SJSA1 (cell line): Measurements from ENCODE around the gene VPS35L. TPM values are rescaled to one million over a fixed set of nuclear protein-coding genes. Genes with fewer than 3 reads are reported as not detected.
A peak's percentile ranks its signal among the peaks of the same experiment; 100 is the strongest.

Source experiments
- DNase-seq, 2 experiments: peaks; one replicate each; pipeline ENCODE4 v3.0.0-alpha.2; 2015 to 2020; ENCODE audit warnings: low spot score in 2 of 2, low read depth in 1 of 2
- H3K27ac ChIP-seq: fragments of 250-450 bp; sonication (Bioruptor Pico); 2 replicates; pipeline ENCODE4 v1.5.1; 2020; ENCODE audit warnings: mild to moderate bottlenecking, moderate library complexity
- H3K27me3 ChIP-seq: fragments of 250-450 bp; sonication (Bioruptor Pico); replicated peaks from 2 replicates; pipeline ENCODE4 v1.5.1; 2020; ENCODE audit warnings: mild to moderate bottlenecking, moderate library complexity
- H3K36me3 ChIP-seq: fragments of 250-450 bp; sonication (Bioruptor Pico); 2 replicates; pipeline ENCODE4 v1.5.1; 2020; ENCODE audit warnings: mild to moderate bottlenecking
- H3K4me1 ChIP-seq: fragments of 250-450 bp; sonication (Bioruptor Pico); replicated peaks from 2 replicates; pipeline ENCODE4 v1.6.1; 2021; ENCODE audit warnings: mild to moderate bottlenecking
- H3K4me3 ChIP-seq: fragments of 250-450 bp; sonication (Bioruptor Pico); 2 replicates; pipeline ENCODE4 v1.5.1; 2020; ENCODE audit warnings: mild to moderate bottlenecking
- H3K9me3 ChIP-seq: fragments of 250-450 bp; sonication (Bioruptor Pico); replicated peaks from 2 replicates; pipeline ENCODE4 v1.5.1; 2020; ENCODE audit warnings: mild to moderate bottlenecking
- total RNA-seq: library from RNA; depleted of rRNA; stranded (reverse); fragments of >200 nt; shearing (Covaris generic); gene quantifications from 2 replicates; pipeline ENCODE4 v1.2.3, GENCODE V29; 2014

The VPS35L gene
- total RNA-seq, 1 experiment from 2014 or later, result 20.9 TPM

DNA sequence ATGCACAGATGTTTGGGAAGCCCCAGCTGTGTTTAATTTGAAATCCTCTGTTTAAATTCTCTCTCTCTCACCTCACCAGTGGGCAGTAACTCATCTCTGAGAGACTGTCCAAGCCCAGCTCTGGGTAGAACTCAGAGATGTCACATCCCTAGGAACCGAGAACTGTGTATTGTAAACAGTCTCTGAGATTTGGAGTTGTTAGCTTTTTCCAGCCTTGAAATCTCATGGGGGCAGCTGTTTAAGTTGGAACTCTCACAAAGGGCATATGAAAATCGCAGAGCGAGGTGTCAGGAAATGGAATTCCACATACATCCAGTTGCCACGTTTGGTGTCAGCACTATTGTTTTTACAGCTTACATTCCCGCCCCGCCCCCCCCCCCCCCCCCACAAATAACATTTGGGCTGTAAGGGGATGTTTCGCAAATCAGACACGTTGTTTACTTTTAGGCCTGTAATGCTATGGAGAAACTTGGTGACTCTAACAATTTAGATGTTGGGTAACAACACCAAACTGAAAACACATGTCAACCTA lies 34.3 kb downstream of the VPS35L start:
- no peak for DNase-seq
- Histone ChIP-seq H3K27ac (no peak overlapping the region), H3K4me1 (peaks cover 2% of the 10 kb centered on the region), H3K27me3 (no peaks in the 10 kb centered on the region), H3K36me3 (peaks cover 20% of the 10 kb centered on the region), H3K4me3 (no peak overlapping the region), H3K9me3 (no peaks in the 10 kb centered on the region)

DNA sequence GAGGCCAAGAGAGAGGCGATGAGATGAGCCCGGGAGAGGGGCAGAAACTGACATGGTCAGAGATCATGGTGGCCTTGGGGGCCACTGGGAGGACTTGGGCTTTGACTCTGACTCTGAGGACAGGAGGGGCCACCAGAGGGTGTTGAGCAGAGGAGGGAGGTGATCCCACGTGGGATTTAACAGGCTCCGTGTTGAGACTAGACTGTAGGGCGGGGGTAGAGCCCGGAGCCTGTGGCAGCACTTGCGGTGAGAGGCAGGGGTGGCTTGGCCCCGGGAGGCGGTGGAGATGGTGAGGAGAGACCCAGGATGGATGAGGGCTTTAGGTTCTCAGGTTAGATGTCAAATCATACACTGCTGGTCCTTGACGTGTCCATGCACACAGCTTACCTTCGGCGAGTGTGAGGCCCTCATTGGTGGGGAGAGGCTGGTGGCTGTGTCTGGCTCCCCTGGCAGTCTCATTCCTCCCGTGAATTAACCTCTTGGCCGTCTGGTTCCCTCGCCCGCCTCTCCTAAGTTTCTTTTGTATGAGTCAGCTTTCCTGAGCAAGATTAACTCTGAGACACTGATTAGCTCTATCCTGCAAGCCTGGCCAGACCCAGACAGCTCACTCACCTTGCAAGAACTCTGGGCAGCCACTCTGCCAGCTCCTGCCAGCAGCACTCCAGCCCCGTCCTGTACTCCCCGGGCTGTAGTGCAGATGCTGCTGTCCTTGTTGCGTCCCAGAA lies 39.7 kb downstream of the VPS35L start:
- peak; percentile 16 to 52 for DNase-seq

DNA sequence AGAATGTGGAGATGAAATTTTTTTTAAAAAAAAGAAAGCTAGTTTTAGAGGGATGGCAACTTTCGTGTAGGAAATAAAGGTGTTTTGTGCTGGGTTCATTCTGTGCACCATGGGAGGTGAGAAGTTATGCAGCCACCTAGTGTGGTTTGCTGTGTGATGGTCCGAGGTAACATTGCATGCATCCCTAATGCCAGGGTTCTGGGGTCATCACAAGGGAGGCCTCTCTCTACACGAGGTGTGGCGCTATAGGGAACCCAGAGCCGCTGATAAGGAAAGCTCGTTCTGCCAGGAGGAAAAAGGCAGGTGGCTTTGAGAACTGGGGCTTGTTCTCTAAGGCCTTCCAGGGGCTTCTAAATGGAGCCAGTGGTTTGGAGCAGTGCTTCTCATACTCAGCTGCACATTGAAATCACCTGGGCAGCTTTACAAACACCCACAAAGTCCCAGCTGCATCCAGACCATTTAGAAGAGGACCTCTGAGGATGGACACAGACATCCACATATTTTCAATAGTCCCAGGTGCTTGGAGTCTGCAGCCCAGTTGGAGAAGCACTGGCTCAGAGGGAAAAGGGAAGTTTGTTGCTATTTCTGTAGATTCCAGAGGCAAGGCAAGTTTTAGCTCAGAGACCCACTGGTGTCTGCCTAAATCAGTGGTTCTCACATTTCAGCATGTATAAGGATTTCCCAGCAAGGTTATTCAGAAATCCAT lies 43.5 kb downstream of the VPS35L start:
- Histone ChIP-seq H3K36me3 (peaks cover 31% of the 10 kb centered on the region), H3K9me3 (no peaks in the 10 kb centered on the region), H3K27ac (no peak overlapping the region), H3K27me3 (no peaks in the 10 kb centered on the region), H3K4me1 (peaks cover 10% of the 10 kb centered on the region), H3K4me3 (no peak overlapping the region)
- DNase-seq, result no peak

More for the DNA sequence above, 39.7 kb downstream of the VPS35L start:
- H3K4me3 ChIP-seq, result no peak overlapping the region
- no peaks in the 10 kb centered on the region for H3K9me3 ChIP-seq
- H3K36me3 ChIP-seq, result peaks cover 22% of the 10 kb centered on the region
- H3K27ac ChIP-seq, result no peak overlapping the region
- H3K4me1 ChIP-seq, result peaks cover 10% of the 10 kb centered on the region
- H3K27me3 ChIP-seq, result no peaks in the 10 kb centered on the region

DNA sequence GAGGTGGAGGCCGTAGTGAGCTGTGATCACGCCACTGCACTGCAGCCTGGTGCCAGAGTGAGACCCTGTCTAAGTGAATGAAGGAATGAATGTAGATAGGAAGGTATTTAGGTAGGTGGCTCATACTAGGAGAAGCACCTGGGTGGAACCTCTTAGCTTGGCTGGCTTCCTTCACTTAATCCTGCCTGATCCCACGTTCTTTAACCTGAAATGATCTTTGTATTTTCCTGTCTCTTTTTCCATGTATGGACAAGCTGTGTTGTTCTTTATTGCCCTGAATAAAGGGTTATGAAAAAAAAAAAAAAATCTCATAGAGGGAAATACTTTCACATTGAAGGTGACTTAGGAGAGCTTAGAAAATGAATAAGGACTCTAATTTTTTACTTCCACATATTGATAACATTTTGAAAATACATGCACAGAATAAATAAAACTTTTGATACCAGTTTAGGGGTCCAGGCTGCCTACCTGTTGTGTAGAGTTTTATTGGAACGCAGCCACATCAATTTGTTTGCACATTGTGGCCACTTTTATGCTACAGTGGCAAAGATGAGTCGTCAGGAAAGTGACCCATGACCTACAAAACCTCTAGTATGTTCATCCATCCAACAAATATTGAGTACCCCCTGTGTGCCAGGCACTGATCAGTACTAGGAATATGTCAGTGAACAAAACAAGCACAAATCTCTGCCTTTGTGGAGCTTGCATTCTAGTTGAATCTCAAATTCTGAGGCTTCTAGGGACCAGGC lies 44.6 kb downstream of the VPS35L start:
- H3K4me3 ChIP-seq, result no peak overlapping the region
- H3K36me3 ChIP-seq, result peaks cover 31% of the 10 kb centered on the region
- no peaks in the 10 kb centered on the region for H3K27me3 ChIP-seq
- H3K4me1 ChIP-seq, result peaks cover 5% of the 10 kb centered on the region
- H3K9me3 ChIP-seq, result no peaks in the 10 kb centered on the region
- no peak overlapping the region for H3K27ac ChIP-seq
- no peak for DNase-seq

DNA sequence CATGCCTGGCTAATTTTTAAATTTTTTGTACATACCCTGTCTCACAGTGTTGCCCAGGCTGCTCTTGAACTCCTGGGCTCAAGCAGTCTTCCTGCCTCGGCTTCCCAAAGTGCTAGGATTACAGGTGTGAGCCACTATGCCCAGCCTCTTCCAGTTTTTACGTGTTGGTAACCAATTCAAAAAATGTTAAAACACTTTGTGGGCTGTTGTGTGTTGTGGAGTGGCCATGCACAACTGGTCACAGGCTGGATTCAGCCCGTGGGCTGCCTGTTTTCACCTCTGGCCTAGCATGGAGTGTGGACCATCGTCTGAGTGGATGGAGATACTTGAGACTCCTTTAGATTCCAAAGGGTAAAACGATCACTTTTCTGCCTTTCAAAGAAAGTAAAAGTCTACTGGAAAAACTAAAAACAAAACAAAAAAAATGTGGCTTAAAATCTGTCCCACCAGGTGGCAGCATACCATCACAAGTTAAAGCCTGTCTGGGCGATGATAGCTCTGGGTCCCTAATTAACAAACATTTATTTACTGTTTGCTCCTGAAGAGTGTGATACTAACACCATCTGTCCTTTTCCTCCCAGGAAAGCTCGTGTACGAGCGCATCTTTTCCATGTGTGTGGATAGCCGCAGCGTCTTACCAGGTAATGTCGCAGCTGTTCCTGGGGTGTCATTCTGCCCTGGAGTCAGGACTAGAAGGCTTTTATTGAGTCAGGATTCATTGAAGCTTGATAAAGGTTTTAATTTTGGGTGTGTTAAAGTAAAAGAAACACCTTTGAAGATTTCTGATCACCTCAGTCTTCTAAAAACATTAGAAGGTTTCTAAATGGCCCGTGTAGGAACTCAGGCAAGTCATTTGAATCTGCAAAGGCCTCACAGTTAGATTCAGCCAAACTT lies 45.8 kb downstream of the VPS35L start:
- H3K4me1 ChIP-seq, result no peaks in the 10 kb centered on the region
- no peaks in the 10 kb centered on the region for H3K27me3 ChIP-seq
- DNase-seq, result peak in 1 of 2 experiments; percentile 40
- H3K27ac ChIP-seq, result no peak overlapping the region
- no peaks in the 10 kb centered on the region for H3K9me3 ChIP-seq
- peaks cover 35% of the 10 kb centered on the region for H3K36me3 ChIP-seq
- H3K4me3 ChIP-seq, result no peak overlapping the region

DNA sequence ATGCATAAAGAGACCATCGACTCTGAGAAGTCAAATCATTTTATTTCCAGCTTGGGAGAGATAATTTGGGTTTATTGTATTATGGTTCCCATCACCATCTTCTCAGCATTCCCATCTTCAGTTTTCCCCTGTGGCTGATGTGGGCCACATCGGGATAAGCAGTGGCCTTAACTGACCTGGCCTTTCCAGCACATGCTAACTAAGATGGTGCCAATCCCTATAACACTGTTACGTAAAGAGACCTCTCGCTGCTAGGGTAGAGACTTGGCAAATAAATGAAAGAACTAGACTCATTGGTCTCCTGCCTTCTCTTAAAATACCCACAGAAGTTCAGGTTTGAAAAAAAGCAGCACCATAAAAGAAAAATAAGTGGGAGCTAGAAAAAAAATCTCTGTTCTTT lies 49.4 kb downstream of the VPS35L start:
- Histone ChIP-seq H3K4me3 (no peak overlapping the region), H3K4me1 (no peaks in the 10 kb centered on the region), H3K36me3 (peaks cover 38% of the 10 kb centered on the region), H3K27ac (no peak overlapping the region), H3K27me3 (no peaks in the 10 kb centered on the region), H3K9me3 (no peaks in the 10 kb centered on the region)
- DNase-seq, result no peak

DNA sequence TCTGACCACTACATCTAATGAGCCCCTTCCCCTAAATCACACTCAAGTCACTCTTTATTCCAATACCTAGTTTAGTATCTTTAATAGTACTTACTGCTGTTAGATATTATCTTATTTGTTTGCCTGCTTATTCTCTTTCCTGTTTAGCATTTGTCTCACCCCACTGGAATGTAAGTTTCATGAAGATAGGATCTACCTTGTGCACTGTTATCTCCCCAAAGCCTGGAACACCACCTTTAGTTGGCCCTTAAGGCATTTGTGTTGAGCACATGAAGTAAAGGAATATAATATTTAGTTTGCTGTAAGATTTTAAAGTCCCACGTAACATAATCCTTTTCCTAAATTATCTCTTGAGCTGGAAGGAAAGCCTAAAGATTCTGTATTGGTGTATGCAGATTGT lies 50.2 kb downstream of the VPS35L start:
- Histone ChIP-seq H3K4me1 (no peaks in the 10 kb centered on the region), H3K9me3 (no peaks in the 10 kb centered on the region), H3K4me3 (no peak overlapping the region), H3K36me3 (peaks cover 35% of the 10 kb centered on the region), H3K27me3 (no peaks in the 10 kb centered on the region), H3K27ac (no peak overlapping the region)
- no peak for DNase-seq

DNA sequence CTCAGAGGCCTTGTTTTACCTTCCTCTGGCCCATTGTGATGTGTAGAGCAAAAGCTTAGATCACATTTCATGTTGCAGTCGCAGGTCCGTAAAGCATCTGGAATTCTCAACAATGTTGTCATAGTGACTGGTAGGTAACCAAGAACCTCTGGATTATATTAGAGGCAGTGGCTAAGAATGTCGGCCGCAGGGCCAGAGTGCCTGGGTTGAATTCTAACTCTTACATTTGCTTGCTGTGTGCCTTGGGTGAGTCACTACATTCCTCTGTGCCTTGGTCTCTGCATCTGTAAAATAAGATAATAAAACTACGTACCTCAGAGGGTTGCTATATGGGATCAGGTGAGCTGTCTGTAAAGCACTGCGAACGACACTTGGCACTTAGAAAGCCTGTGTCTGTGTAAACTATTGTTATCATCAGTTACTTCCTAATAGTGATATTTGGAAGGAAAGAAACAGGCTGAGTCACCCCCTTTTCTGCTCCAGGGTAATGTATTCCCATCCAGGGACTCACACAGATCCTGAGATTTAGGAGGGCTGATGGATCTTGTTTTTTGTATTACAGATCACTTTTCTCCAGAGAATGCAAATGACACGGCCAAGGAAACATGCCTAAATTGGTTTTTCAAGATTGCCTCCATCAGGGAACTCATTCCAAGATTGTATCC lies 52.2 kb downstream of the VPS35L start:
- no peak for DNase-seq
- H3K4me1 ChIP-seq, result no peaks in the 10 kb centered on the region
- H3K27me3 ChIP-seq, result no peaks in the 10 kb centered on the region
- peaks cover 24% of the 10 kb centered on the region for H3K36me3 ChIP-seq
- no peaks in the 10 kb centered on the region for H3K9me3 ChIP-seq
- no peak overlapping the region for H3K4me3 ChIP-seq
- no peak overlapping the region for H3K27ac ChIP-seq

DNA sequence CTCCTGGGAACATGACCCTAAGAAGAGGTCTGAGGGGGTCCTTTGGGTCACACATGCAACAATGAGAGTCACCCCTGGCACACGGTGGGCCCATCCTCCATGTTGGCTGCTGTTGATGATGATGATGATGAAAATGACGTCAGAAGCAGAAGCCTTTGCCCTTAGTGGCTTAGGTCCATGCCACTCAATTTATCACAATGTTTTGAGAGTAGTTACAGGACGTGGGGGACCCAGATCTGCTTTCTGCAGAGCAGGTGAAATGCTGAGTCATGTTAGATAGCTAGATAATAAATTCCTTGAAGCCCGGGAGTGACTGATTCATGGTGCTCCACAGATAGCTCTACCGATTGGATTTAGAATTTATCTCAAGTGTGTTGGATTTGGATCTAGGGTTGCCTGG lies 53.9 kb downstream of the VPS35L start:
- Histone ChIP-seq H3K4me3 (no peak overlapping the region), H3K9me3 (no peaks in the 10 kb centered on the region)

DNA sequence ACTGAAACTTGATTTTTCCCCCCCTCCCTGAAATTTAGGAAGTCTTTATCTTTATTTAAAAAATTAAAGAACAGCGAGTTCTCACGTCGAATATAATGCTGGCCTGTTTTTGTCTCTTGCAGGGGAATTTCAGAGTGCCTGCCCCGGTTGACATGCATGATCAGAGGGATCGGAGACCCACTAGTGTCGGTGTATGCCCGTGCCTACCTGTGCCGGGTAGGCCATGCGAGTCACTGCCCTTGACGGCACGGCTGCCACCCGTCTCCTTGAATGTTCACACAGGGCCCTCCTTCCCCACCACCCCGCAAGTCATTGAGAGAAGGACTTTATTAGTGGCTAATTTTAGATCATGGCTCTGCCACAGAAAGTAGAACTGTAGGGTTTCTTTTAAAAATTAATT lies 54.7 kb downstream of the VPS35L start:
- Histone ChIP-seq H3K9me3 (no peaks in the 10 kb centered on the region), H3K27me3 (no peaks in the 10 kb centered on the region), H3K4me1 (no peaks in the 10 kb centered on the region), H3K27ac (no peak overlapping the region), H3K4me3 (no peak overlapping the region), H3K36me3 (peaks cover 27% of the 10 kb centered on the region)
- DNase-seq, result no peak

More for the DNA sequence above, 53.9 kb downstream of the VPS35L start:
- Histone ChIP-seq H3K36me3 (peaks cover 28% of the 10 kb centered on the region), H3K4me1 (no peaks in the 10 kb centered on the region), H3K27ac (no peak overlapping the region), H3K27me3 (no peaks in the 10 kb centered on the region)
- DNase-seq, result no peak

DNA sequence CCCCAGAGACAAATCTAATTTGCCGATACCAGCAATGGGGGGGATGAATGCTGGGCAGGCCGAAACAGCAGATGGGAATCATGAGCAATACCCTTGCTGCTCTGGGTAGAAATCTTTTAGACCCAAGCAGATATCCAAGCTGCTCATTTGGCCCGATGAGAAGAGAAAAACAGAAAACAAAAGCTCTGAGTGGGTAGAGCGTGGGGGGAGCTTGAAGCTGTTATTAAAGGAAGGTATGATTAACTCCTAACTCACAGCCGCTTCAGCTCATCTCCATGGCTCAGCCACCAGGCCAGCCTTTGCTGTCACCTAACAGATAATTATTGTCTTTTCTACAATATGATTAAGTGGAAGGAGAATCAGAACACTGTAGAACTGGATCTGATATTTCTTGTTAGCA lies 58.3 kb downstream of the VPS35L start:
- no peaks in the 10 kb centered on the region for H3K9me3 ChIP-seq
- H3K27me3 ChIP-seq, result no peaks in the 10 kb centered on the region
- H3K27ac ChIP-seq, result no peak overlapping the region
- H3K4me1 ChIP-seq, result no peaks in the 10 kb centered on the region
- H3K4me3 ChIP-seq, result no peak overlapping the region
- peaks cover 18% of the 10 kb centered on the region; the same call in 1 of the 2 replicates for H3K36me3 ChIP-seq
- no peak for DNase-seq

DNA sequence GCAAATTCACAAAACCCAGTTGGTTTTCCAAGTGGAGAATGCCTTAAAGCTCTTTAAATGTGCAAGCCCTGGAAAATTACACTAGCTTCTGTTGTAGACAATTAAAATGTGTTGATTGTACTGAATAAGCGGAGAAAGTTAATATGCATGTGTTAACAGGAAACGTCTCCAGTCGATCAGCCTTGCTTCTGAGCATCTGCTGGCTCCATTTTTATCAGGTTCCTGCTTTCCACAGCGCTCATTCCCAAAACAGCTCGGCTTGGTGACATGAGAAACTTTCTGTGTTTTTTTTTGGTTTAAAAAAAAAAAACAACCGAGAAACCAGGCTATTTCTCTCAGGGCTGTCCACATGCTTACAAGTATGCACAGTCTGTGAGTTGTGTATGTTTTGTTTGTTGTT lies 60.7 kb downstream of the VPS35L start:
- Histone ChIP-seq H3K9me3 (no peaks in the 10 kb centered on the region), H3K36me3 (peaks cover 19% of the 10 kb centered on the region), H3K27me3 (no peaks in the 10 kb centered on the region), H3K4me3 (no peak overlapping the region), H3K4me1 (no peaks in the 10 kb centered on the region), H3K27ac (no peak overlapping the region)
- no peak for DNase-seq

DNA sequence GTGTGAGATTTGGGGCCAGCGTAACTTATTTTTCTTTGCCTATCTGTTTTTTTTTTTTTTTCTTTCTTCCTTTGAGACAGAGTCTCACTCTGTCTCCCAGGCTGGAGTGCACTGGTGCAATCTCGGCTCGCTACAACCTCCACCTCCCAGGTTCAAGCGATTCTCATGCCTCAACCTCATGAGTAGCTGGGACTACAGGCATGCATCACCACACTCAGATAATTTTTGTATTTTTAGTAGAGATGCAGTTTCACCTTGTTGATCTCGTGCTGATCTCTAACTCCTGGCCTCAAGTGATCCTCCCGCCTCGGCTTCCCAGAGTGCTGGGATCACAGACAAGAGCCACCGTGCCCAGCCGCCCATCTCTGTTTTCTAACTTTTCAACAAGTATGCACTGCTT lies 63.4 kb downstream of the VPS35L start:
- Histone ChIP-seq H3K4me1 (no peaks in the 10 kb centered on the region), H3K9me3 (no peaks in the 10 kb centered on the region), H3K27ac (no peak overlapping the region), H3K4me3 (no peak overlapping the region), H3K27me3 (no peaks in the 10 kb centered on the region), H3K36me3 (peaks cover 16% of the 10 kb centered on the region)
- DNase-seq, result no peak
